Stimulated activated memory B cell treated with anti-CD40 and anti-IgM and Interleukin-4, amounts not matched to agents 10 μg/mL and 1 μg/mL and 100 μg/mL, for 72 hours (primary cell): ENCODE measurements around the gene SDF2.
"Not testable (repeated sequence)": the region's sequence is repeated elsewhere in the genome, so short reads cannot be mapped to it uniquely, and the experiment has no call there.

ENCODE experiments used
- ATAC-seq: fragments of 150-1000 bp; cut with Tn5 transposase; 2 replicates; pipeline ENCODE4 v1.10.0; 2021
- H3K27ac Mint-ChIP-seq: one replicate; pipeline ENCODE4 v1.8.0; 2022; ENCODE audit warnings: mild to moderate bottlenecking, mixed read lengths
- H3K27me3 Mint-ChIP-seq: one replicate; pipeline ENCODE4 v1.8.0; 2022; ENCODE audit warnings: mixed read lengths
- H3K36me3 Mint-ChIP-seq: one replicate; pipeline ENCODE4 v1.8.0; 2022; ENCODE audit warnings: mixed read lengths
- H3K4me1 Mint-ChIP-seq: one replicate; pipeline ENCODE4 v1.8.0; 2022; ENCODE audit warnings: mixed read lengths
- H3K4me3 Mint-ChIP-seq: one replicate; pipeline ENCODE4 v1.8.0; 2022; ENCODE audit warnings: mild to moderate bottlenecking, moderate library complexity, mixed read lengths
- H3K9me3 Mint-ChIP-seq: one replicate; pipeline ENCODE4 v1.8.0; 2022; ENCODE audit warnings: mixed read lengths

SDF2 gene

GRCh38 chr17:28623696-28624095 lies 38.0 kb downstream of the SDF2 start:
- Mint-ChIP-seq H3K9me3 (no peaks in the 10 kb centered on the region), H3K36me3 (peaks cover 94% of the 10 kb centered on the region), H3K27ac (no peak overlapping the region), H3K4me3 (no peak overlapping the region), H3K27me3 (no peaks in the 10 kb centered on the region), H3K4me1 (peaks cover 14% of the 10 kb centered on the region)
- ATAC-seq: no peak

GRCh38 chr17:28622186-28622585 lies 39.5 kb downstream of the SDF2 start:
- no peaks in the 10 kb centered on the region for H3K27me3 Mint-ChIP-seq
- H3K27ac Mint-ChIP-seq: no peak overlapping the region
- peaks cover 14% of the 10 kb centered on the region for H3K4me1 Mint-ChIP-seq
- peaks cover 87% of the 10 kb centered on the region for H3K36me3 Mint-ChIP-seq
- no peak overlapping the region for H3K4me3 Mint-ChIP-seq
- ATAC-seq: no peak
- H3K9me3 Mint-ChIP-seq: no peaks in the 10 kb centered on the region

- peaks cover 89% of the 10 kb centered on the region for H3K36me3 Mint-ChIP-seq
- H3K4me1 Mint-ChIP-seq: peaks cover 20% of the 10 kb centered on the region
- no peak overlapping the region for H3K27ac Mint-ChIP-seq
- H3K4me3 Mint-ChIP-seq: no peak overlapping the region
- no peaks in the 10 kb centered on the region for H3K9me3 Mint-ChIP-seq
- no peak for ATAC-seq
- no peaks in the 10 kb centered on the region for H3K27me3 Mint-ChIP-seq
Observed at GRCh38 chr17:28620010-28620409, 41.7 kb downstream of the SDF2 start.

GRCh38 chr17:28618464-28618863 lies 43.2 kb downstream of the SDF2 start:
- peaks cover 90% of the 10 kb centered on the region for H3K36me3 Mint-ChIP-seq
- peaks cover 23% of the 10 kb centered on the region for H3K4me1 Mint-ChIP-seq
- H3K9me3 Mint-ChIP-seq: no peaks in the 10 kb centered on the region
- no peak overlapping the region for H3K4me3 Mint-ChIP-seq
- no peaks in the 10 kb centered on the region for H3K27me3 Mint-ChIP-seq
- ATAC-seq: no peak
- no peak overlapping the region for H3K27ac Mint-ChIP-seq

GRCh38 chr17:28616281-28616680 lies 45.4 kb downstream of the SDF2 start:
- no peaks in the 10 kb centered on the region for H3K27me3 Mint-ChIP-seq
- ATAC-seq: no peak
- H3K4me3 Mint-ChIP-seq: no peak overlapping the region
- H3K9me3 Mint-ChIP-seq: no peaks in the 10 kb centered on the region
- H3K27ac Mint-ChIP-seq: peak overlapping the region; percentile 30
- peaks cover 70% of the 10 kb centered on the region for H3K36me3 Mint-ChIP-seq
- peaks cover 36% of the 10 kb centered on the region for H3K4me1 Mint-ChIP-seq

- no peak for ATAC-seq
- H3K4me1 Mint-ChIP-seq: peaks cover 36% of the 10 kb centered on the region
- peak overlapping the region; percentile 27 for H3K27ac Mint-ChIP-seq
- peaks cover 66% of the 10 kb centered on the region for H3K36me3 Mint-ChIP-seq
- no peak overlapping the region for H3K4me3 Mint-ChIP-seq
- no peaks in the 10 kb centered on the region for H3K27me3 Mint-ChIP-seq
- no peaks in the 10 kb centered on the region for H3K9me3 Mint-ChIP-seq
Observed at GRCh38 chr17:28615260-28615940, 46.3 kb downstream of the SDF2 start.

- no peak within 1 kb of the TSS for H3K4me3 Mint-ChIP-seq
- peaks cover 60% of the 10 kb centered on the region for H3K36me3 Mint-ChIP-seq
Observed at GRCh38 chr17:28613931-28614381, 47.8 kb downstream of the SDF2 start, which contains the start of gene RSKR. Gene RSKR (minus strand): TSS chr17:28614185. CDS start chr17:28614161, 24 bp downstream.

GRCh38 chr17:28612936-28613872 lies 48.5 kb downstream of the SDF2 start:
- H3K9me3 Mint-ChIP-seq: no peaks in the 10 kb centered on the region
- no peak for ATAC-seq
- no peaks in the 10 kb centered on the region for H3K27me3 Mint-ChIP-seq
- no peak overlapping the region for H3K4me3 Mint-ChIP-seq
- peaks cover 55% of the 10 kb centered on the region for H3K36me3 Mint-ChIP-seq
- H3K4me1 Mint-ChIP-seq: peaks cover 36% of the 10 kb centered on the region
- peak overlapping the region; percentile 69 for H3K27ac Mint-ChIP-seq

More at GRCh38 chr17:28613931-28614381, 47.8 kb downstream of the SDF2 start, which contains the start of gene RSKR:
- ATAC-seq: no peak
- Mint-ChIP-seq H3K4me1 (peaks cover 36% of the 10 kb centered on the region), H3K27ac (peak within 1 kb of the TSS; percentile 69), H3K9me3 (no peaks in the 10 kb centered on the region), H3K27me3 (no peaks in the 10 kb centered on the region)

- H3K4me3 Mint-ChIP-seq: no peak overlapping the region
- H3K27me3 Mint-ChIP-seq: no peaks in the 10 kb centered on the region
- H3K36me3 Mint-ChIP-seq: peaks cover 54% of the 10 kb centered on the region
- ATAC-seq: no peak
- no peaks in the 10 kb centered on the region for H3K9me3 Mint-ChIP-seq
- peaks cover 36% of the 10 kb centered on the region for H3K4me1 Mint-ChIP-seq
- peak overlapping the region; percentile 69 for H3K27ac Mint-ChIP-seq
Observed at GRCh38 chr17:28612531-28612930, 49.2 kb downstream of the SDF2 start.

- Mint-ChIP-seq H3K27me3 (no peaks in the 10 kb centered on the region), H3K9me3 (no peaks in the 10 kb centered on the region), H3K27ac (no peak overlapping the region), H3K36me3 (peaks cover 33% of the 10 kb centered on the region), H3K4me1 (peaks cover 23% of the 10 kb centered on the region), H3K4me3 (no peak overlapping the region)
- ATAC-seq: no peak
Observed at GRCh38 chr17:28610376-28610775, 51.3 kb downstream of the SDF2 start.

- ATAC-seq, H3K4me3 Mint-ChIP-seq, H3K27me3 Mint-ChIP-seq, H3K27ac Mint-ChIP-seq, H3K9me3 Mint-ChIP-seq, H3K4me1 Mint-ChIP-seq: not testable (repeated sequence)
- H3K36me3 Mint-ChIP-seq: peaks cover 19% of the 10 kb centered on the region
Observed at GRCh38 chr17:28604031-28604430, 57.7 kb downstream of the SDF2 start.

GRCh38 chr17:28599311-28600184 lies 62.2 kb downstream of the SDF2 start:
- H3K27me3 Mint-ChIP-seq: no peaks in the 10 kb centered on the region
- peaks cover 12% of the 10 kb centered on the region for H3K36me3 Mint-ChIP-seq
- peak; percentile 80 for ATAC-seq
- H3K9me3 Mint-ChIP-seq: no peaks in the 10 kb centered on the region
- peaks cover 27% of the 10 kb centered on the region for H3K4me1 Mint-ChIP-seq
- peak overlapping the region; percentile 94 for H3K4me3 Mint-ChIP-seq
- peak overlapping the region; percentile 93 for H3K27ac Mint-ChIP-seq

GRCh38 chr17:28598799-28599310 lies 62.9 kb downstream of the SDF2 start, which contains the start of gene SPAG5:
Gene SPAG5 (minus strand): TSS chr17:28599025. CDS start chr17:28598946, 79 bp downstream.
- ATAC-seq: peak; percentile 97
- Mint-ChIP-seq H3K9me3 (no peaks in the 10 kb centered on the region), H3K36me3 (peaks cover 9% of the 10 kb centered on the region), H3K4me1 (peaks cover 27% of the 10 kb centered on the region), H3K4me3 (peak within 1 kb of the TSS; percentile 94), H3K27me3 (no peaks in the 10 kb centered on the region), H3K27ac (peak within 1 kb of the TSS; percentile 93)

- H3K27ac Mint-ChIP-seq: peak overlapping the region; percentile 93
- H3K9me3 Mint-ChIP-seq: no peaks in the 10 kb centered on the region
- no peaks in the 10 kb centered on the region for H3K27me3 Mint-ChIP-seq
- peaks cover 6% of the 10 kb centered on the region for H3K36me3 Mint-ChIP-seq
- peak overlapping the region; percentile 94 for H3K4me3 Mint-ChIP-seq
- ATAC-seq: no peak
- H3K4me1 Mint-ChIP-seq: peaks cover 27% of the 10 kb centered on the region
Observed at GRCh38 chr17:28598389-28598788, 63.3 kb downstream of the SDF2 start.
